Peyer's patch (tissue), 4 donors: ENCODE data around the gene LRBA. TPM values are rescaled to one million over a fixed set of nuclear protein-coding genes. Genes with fewer than 3 reads are reported as not detected.

Source experiments
- DNase-seq, 3 donors: peaks; one replicate each; pipeline ENCODE4 v3.0.0-alpha.2; 2017 to 2019
- H3K27ac ChIP-seq, 4 donors: fragments of 200-600 bp; sonication (generic); one replicate each; pipeline ENCODE4 v1.5.1; 2016 to 2019
- H3K27me3 ChIP-seq, 2 donors: fragments of 200-600 bp; sonication (generic); one replicate each; pipeline ENCODE4 v1.5.1; 2019
- H3K36me3 ChIP-seq, 3 donors: fragments of 200-600 bp; sonication (generic); one replicate each; pipeline ENCODE4 v1.5.1; 2016 to 2019
- H3K4me1 ChIP-seq, 4 donors: fragments of 200-600 bp; sonication (generic); one replicate each; pipeline ENCODE4 v1.5.1; 2016 to 2019
- H3K4me3 ChIP-seq, 4 donors: fragments of 200-600 bp; sonication (generic); 1 replicate in 3 of 4; 2 replicates in 1 of 4; pipeline ENCODE4 v1.5.1; 2016 to 2019; ENCODE audit warnings: mild to moderate bottlenecking in 1 of 4
- H3K9me3 ChIP-seq, 4 donors: fragments of 200-600 bp; sonication (generic); one replicate each; pipeline ENCODE4 v1.5.1; 2016 to 2019; ENCODE audit warnings: mild to moderate bottlenecking in 1 of 4
- POLR2A ChIP-seq, 2 donors: fragments of 450-650 bp; IDR thresholded peaks; one replicate each; pipeline ENCODE4 v1.5.1; 2017; ENCODE audit warnings: antibody characterized with exemption in 2 of 2, mild to moderate bottlenecking in 2 of 2, moderate library complexity in 2 of 2
- total RNA-seq, 4 donors: library from RNA; depleted of rRNA; stranded (reverse); fragments of >200 nt; gene quantifications; one replicate each; pipeline ENCODE4 v1.1.0, GENCODE V29; 2016
- TF ChIP-seq, protein P1 (sequence below), 6 experiments: fragments of 450-650 bp in 4 of 6; fragments of 200-600 bp in 2 of 6; sonication (generic) in 1 of 6; IDR thresholded peaks; one replicate each; pipeline ENCODE4 v1.5.1; 2017 to 2019; ENCODE audit warnings: antibody characterized with exemption in 6 of 6, mild to moderate bottlenecking in 3 of 6, moderate library complexity in 1 of 6

LRBA gene
- total RNA-seq, 4 donors from 2014 or later, result 71.5 to 120 (median 91.7) TPM

GRCh38 chr4:150624055-150624454, 391.0 kb downstream of the LRBA start:
- DNase-seq, result no peak
- H3K9me3 ChIP-seq, result no peaks in the 10 kb centered on the region
- no peak for TF ChIP-seq POLR2A (IDR thresholded peaks at IDR 0.05)
- TF ChIP-seq, protein P1, sequence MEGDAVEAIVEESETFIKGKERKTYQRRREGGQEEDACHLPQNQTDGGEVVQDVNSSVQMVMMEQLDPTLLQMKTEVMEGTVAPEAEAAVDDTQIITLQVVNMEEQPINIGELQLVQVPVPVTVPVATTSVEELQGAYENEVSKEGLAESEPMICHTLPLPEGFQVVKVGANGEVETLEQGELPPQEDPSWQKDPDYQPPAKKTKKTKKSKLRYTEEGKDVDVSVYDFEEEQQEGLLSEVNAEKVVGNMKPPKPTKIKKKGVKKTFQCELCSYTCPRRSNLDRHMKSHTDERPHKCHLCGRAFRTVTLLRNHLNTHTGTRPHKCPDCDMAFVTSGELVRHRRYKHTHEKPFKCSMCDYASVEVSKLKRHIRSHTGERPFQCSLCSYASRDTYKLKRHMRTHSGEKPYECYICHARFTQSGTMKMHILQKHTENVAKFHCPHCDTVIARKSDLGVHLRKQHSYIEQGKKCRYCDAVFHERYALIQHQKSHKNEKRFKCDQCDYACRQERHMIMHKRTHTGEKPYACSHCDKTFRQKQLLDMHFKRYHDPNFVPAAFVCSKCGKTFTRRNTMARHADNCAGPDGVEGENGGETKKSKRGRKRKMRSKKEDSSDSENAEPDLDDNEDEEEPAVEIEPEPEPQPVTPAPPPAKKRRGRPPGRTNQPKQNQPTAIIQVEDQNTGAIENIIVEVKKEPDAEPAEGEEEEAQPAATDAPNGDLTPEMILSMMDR (IDR thresholded peaks at IDR 0.05), result no peak
- no peak overlapping the region for H3K27ac ChIP-seq
- H3K36me3 ChIP-seq, result no peaks in the 10 kb centered on the region
- no peaks in the 10 kb centered on the region for H3K4me1 ChIP-seq
- no peak overlapping the region for H3K4me3 ChIP-seq
- no peaks in the 10 kb centered on the region for H3K27me3 ChIP-seq

DNA sequence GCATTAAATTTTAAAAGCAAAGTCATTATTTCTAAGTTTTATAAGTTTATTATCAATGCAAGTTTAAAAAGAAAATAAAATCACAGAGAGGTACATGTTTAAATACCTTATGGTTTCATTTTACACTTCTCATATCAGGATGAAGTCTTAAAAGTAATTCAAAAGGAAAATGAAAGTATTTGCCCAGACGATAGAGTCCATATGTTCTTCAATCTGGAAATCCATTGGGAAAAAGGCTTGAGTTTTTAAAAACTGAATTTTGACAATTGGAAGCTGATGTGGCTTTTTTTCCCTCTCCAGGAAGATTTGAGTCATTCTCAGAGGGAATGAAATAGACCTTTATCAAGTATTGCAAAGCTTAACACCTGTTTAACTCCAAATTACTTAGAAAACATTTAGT, 396.0 kb downstream of the LRBA start:
- H3K4me3 ChIP-seq, result no peak overlapping the region
- TF ChIP-seq, protein P1 (IDR thresholded peaks at IDR 0.05), result no peak
- TF ChIP-seq POLR2A (IDR thresholded peaks at IDR 0.05), result no peak
- DNase-seq, result no peak
- H3K4me1 ChIP-seq, result no peaks in the 10 kb centered on the region
- H3K27ac ChIP-seq, result no peak overlapping the region
- no peaks in the 10 kb centered on the region for H3K9me3 ChIP-seq
- H3K36me3 ChIP-seq, result no peaks in the 10 kb centered on the region
- H3K27me3 ChIP-seq, result no peaks in the 10 kb centered on the region

GRCh38 chr4:150609131-150609530, 406.0 kb downstream of the LRBA start:
- no peak for TF ChIP-seq POLR2A (IDR thresholded peaks at IDR 0.05)
- TF ChIP-seq, protein P1 (IDR thresholded peaks at IDR 0.05), result no peak
- DNase-seq, result no peak
- no peak overlapping the region for H3K4me3 ChIP-seq

GRCh38 chr4:150600812-150601445, 414.2 kb downstream of the LRBA start:
- H3K4me1 ChIP-seq, result no peaks in the 10 kb centered on the region
- H3K27me3 ChIP-seq, result no peaks in the 10 kb centered on the region
- no peak overlapping the region for H3K4me3 ChIP-seq
- TF ChIP-seq, protein P1 (IDR thresholded peaks at IDR 0.05), result no peak
- TF ChIP-seq POLR2A (IDR thresholded peaks at IDR 0.05), result no peak
- no peaks in the 10 kb centered on the region for H3K36me3 ChIP-seq
- H3K27ac ChIP-seq, result no peak overlapping the region
- no peaks in the 10 kb centered on the region for H3K9me3 ChIP-seq
- no peak for DNase-seq

More at GRCh38 chr4:150609131-150609530, 406.0 kb downstream of the LRBA start:
- no peaks in the 10 kb centered on the region for H3K36me3 ChIP-seq
- H3K27ac ChIP-seq, result no peak overlapping the region
- no peaks in the 10 kb centered on the region for H3K9me3 ChIP-seq
- no peaks in the 10 kb centered on the region for H3K27me3 ChIP-seq
- no peaks in the 10 kb centered on the region for H3K4me1 ChIP-seq

DNA sequence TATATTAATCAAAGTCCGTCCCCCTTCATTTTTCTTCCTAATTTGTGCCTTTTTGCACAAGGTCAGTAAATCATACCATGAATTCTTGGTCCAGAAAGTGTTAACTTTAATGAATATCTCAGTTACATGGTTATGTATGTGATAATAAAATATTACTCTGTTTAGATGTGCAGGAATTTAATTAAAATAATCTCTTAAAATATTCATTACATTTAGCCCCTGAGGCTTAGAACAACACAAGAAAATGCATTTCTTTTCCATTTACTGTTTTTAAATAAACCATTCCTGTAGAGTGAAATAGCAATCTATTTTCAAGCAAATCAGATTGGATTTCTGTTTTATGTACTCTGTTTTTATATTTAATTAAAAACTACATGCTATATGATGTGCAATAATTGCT, 415.5 kb downstream of the LRBA start:
- Histone ChIP-seq H3K27me3 (no peaks in the 10 kb centered on the region), H3K4me3 (no peak overlapping the region), H3K4me1 (no peaks in the 10 kb centered on the region), H3K27ac (no peak overlapping the region), H3K36me3 (no peaks in the 10 kb centered on the region), H3K9me3 (no peaks in the 10 kb centered on the region)
- no peak for DNase-seq
- TF ChIP-seq, protein P1 (IDR thresholded peaks at IDR 0.05), result no peak

DNA sequence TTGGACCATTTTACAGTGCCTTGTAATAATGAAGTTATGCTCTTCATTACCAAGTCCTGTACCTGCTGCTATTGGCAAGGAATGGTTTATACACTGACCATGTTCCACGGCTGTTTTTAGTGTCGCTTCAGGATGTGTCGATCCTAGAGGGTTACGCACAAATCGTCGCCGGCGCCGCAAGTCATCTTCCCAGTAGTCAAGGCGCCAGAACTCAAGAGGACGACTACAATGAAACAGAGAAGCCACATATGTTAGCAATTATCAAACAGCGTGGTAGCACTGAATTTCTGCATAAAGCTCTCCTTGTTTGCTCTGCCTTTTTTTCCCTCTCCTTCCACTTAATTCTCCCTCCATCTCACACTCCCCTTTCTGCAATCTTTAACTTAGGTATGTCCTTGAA, 416.2 kb downstream of the LRBA start:
- no peak for DNase-seq
- Histone ChIP-seq H3K27ac (no peak overlapping the region), H3K4me3 (no peak overlapping the region), H3K9me3 (no peaks in the 10 kb centered on the region), H3K27me3 (no peaks in the 10 kb centered on the region), H3K4me1 (no peaks in the 10 kb centered on the region), H3K36me3 (no peaks in the 10 kb centered on the region)
- TF ChIP-seq POLR2A (IDR thresholded peaks at IDR 0.05), result no peak
- TF ChIP-seq, protein P1 (IDR thresholded peaks at IDR 0.05), result no peak
